Effector memory CD4-positive, alpha-beta T cell (primary cell): ENCODE measurements around the gene TTLL8.
A peak's percentile ranks its signal among the peaks of the same experiment; 100 is the strongest.
"Not testable (repeated sequence)": the region's sequence is repeated elsewhere in the genome, so short reads cannot be mapped to it uniquely, and the experiment has no call there.

Experiments
- DNase-seq, 3 donors: peaks; one replicate each; pipeline ENCODE4 v3.0.0-alpha.2; 2020
- H3K27ac ChIP-seq: 2 replicates; pipeline ENCODE4 v1.7.0; 2013; ENCODE audit warnings: mild to moderate bottlenecking, low read length, moderate library complexity; ENCODE audit not compliant: insufficient read depth, poor library complexity, severe bottlenecking
- H3K27me3 ChIP-seq: replicated peaks from 2 replicates; pipeline ENCODE4 v1.7.0; 2013; ENCODE audit warnings: mild to moderate bottlenecking, low read length; ENCODE audit not compliant: insufficient read depth, control insufficient read depth, poor library complexity, severe bottlenecking
- H3K36me3 ChIP-seq: 2 replicates; pipeline ENCODE4 v1.7.0; 2013; ENCODE audit warnings: mild to moderate bottlenecking, low read length, moderate library complexity; ENCODE audit not compliant: control insufficient read depth, insufficient read depth
- H3K4me1 ChIP-seq: 2 replicates; pipeline ENCODE4 v1.7.0; 2013; ENCODE audit warnings: low read length, mild to moderate bottlenecking; ENCODE audit not compliant: control insufficient read depth, insufficient read depth, poor library complexity, severe bottlenecking
- H3K4me3 ChIP-seq: 2 replicates; pipeline ENCODE4 v1.7.0; 2013; ENCODE audit warnings: low read length, low read depth, mild to moderate bottlenecking; ENCODE audit not compliant: insufficient read depth, poor library complexity, severe bottlenecking
- H3K9me3 ChIP-seq: 2 replicates; pipeline ENCODE4 v1.7.0; 2013; ENCODE audit warnings: mild to moderate bottlenecking, low read length, moderate library complexity; ENCODE audit not compliant: control insufficient read depth

TTLL8 gene

DNA sequence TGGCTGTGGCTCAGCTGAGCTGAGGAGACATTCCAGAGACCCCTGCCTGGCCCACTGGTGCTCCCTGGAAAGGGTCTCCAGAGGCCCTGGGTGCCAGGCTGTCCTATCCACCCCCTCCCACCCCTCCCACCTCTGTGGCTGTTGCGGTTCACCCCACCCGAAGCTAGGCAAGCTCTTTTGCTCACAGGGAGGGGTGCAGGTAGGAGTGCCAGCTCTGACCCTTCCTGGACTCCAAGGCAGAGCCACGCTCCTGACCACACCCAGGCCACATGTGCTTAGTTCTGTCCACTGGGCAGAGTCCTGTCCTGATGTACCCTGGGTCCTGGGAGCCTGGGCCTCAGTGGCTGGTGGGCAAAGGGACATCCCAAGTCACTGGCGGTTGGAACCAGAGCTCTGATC lies 62.0 kb downstream of the TTLL8 start:
- no peak overlapping the region for H3K27ac ChIP-seq
- no peaks in the 10 kb centered on the region for H3K9me3 ChIP-seq
- DNase-seq = no peak
- H3K27me3 ChIP-seq = no peaks in the 10 kb centered on the region
- H3K4me3 ChIP-seq = no peak overlapping the region
- peaks cover 4% of the 10 kb centered on the region for H3K4me1 ChIP-seq
- H3K36me3 ChIP-seq = no peaks in the 10 kb centered on the region

DNA sequence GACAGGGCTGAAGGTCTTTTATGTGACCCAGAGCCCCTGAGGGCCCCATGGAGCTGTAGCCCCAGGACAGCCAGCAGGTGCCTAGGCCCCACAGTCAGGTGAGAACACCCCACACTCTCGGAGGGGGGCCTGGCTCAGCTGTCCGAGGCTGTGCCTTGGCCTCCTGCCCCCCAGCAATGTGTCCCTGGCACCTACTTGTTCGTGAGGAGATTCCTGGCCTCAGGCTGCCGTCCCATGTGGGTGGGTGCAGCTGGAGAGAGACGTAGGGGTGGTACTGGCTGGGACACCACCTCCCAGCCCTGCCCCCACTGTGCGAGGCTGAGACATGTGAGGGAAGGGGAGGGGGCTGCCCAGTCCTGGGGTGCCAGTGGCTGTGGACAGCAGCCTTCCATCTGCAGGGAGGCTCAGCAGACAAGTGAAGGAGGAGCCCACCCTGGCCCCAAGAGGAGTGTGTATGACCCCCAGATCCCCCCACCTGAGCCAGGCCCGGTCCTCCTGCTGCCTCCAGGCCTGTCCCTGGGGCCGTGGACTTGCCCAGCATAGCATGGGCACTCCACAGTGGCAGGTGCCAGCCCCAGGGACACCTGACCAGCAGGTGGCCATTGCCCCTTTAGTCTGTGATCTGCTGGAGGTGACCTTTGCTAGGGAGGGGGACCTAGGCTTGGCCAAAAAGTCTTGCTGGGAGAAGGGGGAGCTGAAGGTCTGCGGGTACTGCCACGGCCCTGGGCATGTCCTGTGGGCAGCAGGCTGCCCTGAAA lies 62.6 kb downstream of the TTLL8 start:
- Histone ChIP-seq H3K9me3 (no peaks in the 10 kb centered on the region), H3K27ac (no peak overlapping the region), H3K27me3 (no peaks in the 10 kb centered on the region), H3K4me3 (no peak overlapping the region), H3K4me1 (peaks cover 4% of the 10 kb centered on the region), H3K36me3 (no peaks in the 10 kb centered on the region)
- DNase-seq = no peak

DNA sequence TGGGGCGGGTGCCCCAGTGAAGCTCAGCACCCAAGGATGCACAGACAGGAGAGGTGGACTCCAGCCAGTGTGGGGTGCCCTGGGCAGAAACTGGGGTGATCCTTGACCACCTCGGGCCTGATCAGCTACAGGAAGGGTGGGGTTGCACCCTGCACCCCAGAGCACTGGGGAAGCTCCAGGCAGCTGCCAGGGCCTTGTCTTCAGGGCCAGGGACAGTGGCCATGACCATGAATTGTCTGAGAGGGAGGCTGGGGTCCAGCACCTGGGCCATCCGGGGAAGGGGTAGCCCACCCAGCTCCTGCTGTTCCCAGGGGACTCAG lies 63.1 kb downstream of the TTLL8 start:
- no peaks in the 10 kb centered on the region for H3K27me3 ChIP-seq
- no peaks in the 10 kb centered on the region for H3K9me3 ChIP-seq
- no peak overlapping the region for H3K27ac ChIP-seq
- no peaks in the 10 kb centered on the region for H3K36me3 ChIP-seq
- no peak for DNase-seq
- peaks cover 4% of the 10 kb centered on the region for H3K4me1 ChIP-seq
- H3K4me3 ChIP-seq = no peak overlapping the region

DNA sequence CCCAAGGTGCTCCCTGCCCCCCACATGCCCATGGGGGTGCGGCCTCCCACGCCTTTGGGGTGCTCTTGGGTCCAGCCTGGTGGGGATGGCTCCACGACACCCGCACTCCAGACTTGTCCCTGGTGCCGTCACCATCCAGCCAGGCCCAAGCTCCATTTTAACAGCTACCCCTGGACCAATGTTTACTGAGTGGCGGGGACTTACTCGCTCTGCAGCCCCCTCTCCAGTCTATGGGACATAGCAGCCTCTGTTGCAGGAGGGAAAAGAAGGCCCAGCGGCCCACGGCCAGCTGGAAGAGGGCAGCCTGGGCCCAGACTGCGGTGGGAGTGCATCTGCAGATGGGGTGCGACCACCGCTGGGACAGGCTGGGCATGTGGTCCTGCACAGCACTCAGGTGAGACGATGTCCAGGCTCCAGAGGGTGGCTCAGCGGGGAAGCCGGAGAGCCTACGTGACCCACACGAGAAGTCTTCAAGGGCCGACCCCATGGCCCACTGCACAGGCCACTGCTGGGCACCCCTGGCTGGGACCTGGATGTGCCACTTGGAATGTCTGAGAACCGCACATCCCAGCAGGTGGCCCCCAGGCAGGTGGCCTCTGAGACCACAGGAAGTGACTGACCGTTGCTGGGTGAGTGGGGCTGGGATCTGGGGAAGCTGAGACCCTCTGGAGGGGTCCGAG lies 63.6 kb downstream of the TTLL8 start:
- Histone ChIP-seq H3K9me3 (no peaks in the 10 kb centered on the region), H3K4me1 (peaks cover 4% of the 10 kb centered on the region), H3K4me3 (no peak overlapping the region), H3K27ac (no peak overlapping the region), H3K27me3 (no peaks in the 10 kb centered on the region), H3K36me3 (no peaks in the 10 kb centered on the region)
- no peak for DNase-seq

DNA sequence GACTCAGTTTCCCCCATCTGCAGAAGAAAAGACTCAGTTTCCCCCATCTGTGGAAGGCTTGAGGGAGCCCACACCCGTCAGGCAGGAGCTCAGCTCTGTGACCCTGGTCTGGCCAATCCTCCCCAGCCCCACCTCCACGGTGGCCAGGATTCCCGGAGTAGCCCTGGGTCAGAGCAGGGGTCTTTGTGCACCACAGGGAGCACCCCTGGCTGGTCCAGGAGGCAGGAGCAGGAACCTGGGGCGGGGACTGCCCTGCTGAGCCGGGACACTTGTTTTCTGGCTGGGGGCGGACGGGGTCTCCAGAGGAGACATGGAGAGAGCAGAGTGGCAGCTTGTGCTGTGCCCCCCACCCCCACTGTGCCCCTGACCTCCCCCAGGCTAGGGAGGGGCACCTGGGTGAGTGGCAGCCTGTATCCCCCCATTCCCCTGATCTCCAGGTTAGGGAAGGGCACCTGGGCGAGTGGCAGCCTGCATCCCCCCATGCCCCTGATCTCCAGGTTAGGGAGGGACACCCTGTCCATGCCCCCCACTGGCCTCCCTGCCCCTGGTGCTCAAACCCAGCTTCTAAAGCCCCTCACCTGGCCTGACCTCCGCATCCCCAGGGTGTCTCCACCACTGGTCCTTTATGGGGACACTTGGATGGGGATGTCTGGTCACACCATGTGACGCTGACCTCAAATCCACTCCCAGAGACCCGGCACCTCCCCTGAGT lies 64.3 kb downstream of the TTLL8 start:
- Histone ChIP-seq H3K27ac (no peak overlapping the region), H3K36me3 (no peaks in the 10 kb centered on the region), H3K27me3 (no peaks in the 10 kb centered on the region), H3K9me3 (no peaks in the 10 kb centered on the region), H3K4me1 (peaks cover 4% of the 10 kb centered on the region), H3K4me3 (no peak overlapping the region)
- no peak for DNase-seq

DNA sequence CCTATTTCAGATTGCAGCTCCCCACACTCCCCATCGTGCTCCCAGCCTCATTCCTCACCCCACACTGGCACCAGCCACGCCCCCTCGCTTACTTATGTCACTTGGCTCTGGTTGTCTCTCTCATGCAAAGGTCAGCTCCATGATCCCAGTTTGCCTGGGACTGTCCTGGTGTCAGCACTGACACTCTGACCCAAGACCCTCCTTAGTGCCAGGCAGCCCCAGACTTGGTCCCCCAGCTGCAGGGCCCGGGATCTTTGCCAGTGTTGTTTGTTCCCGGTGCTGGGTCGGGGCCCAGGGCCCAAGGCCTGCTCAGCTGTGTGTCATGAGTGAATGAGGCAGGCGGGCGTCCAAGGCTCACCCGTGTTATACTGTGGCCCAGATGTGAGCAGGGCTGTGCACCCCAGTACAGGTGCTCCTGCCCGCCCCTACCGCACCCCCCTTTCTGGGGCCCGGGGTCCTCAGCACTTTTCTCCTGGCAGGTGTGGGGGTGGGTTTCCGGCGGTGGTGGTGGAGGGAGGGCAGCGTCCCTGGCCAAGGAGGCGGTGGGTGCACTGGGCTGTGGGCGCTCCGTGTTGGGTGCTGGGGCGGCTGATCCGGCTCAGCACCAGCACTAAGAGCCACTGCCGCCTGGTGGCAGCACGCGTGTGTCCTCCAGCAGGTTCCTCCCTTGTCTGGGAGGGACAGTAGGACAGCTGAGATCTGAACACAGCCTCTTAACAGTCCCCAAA lies 65.0 kb downstream of the TTLL8 start:
- no peak overlapping the region for H3K27ac ChIP-seq
- DNase-seq = peak in 1 of 3 donors; percentile 44
- peaks cover 4% of the 10 kb centered on the region for H3K4me1 ChIP-seq
- H3K4me3 ChIP-seq = no peak overlapping the region
- no peaks in the 10 kb centered on the region for H3K9me3 ChIP-seq
- no peaks in the 10 kb centered on the region for H3K36me3 ChIP-seq
- H3K27me3 ChIP-seq = no peaks in the 10 kb centered on the region

DNA sequence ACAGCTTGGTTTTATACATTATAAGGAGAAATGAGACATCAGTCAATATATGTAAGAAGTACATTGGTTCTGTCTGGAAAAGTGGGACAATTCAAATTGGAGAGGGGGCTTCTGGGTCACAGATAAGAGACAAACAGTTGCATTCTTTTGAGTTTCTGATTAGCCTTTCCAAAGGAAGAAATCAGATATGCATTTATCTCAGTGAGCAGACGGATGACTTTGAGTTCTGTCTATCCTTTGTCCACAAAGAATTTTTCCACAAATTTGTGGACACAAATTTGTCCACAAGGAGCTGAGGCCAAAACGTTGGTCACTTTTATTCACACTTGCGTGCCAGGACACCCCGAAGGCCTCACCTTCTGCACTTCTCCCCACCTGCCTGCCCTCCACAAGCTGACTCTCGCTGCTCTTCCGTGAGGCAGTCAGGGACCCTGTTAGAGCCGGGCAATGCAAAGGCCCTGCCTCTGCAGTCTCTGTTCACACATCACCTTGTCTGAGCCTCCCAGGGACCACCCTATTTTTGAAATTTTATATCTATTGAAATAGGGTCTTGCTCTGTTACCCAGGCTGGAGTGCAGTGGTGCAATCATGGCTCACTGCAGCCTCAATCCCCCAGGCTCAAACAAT lies 66.1 kb downstream of the TTLL8 start:
- DNase-seq = no peak
- no peak overlapping the region for H3K4me3 ChIP-seq
- no peaks in the 10 kb centered on the region for H3K36me3 ChIP-seq
- H3K27me3 ChIP-seq = no peaks in the 10 kb centered on the region
- peaks cover 4% of the 10 kb centered on the region for H3K4me1 ChIP-seq
- no peak overlapping the region for H3K27ac ChIP-seq
- no peaks in the 10 kb centered on the region for H3K9me3 ChIP-seq

DNA sequence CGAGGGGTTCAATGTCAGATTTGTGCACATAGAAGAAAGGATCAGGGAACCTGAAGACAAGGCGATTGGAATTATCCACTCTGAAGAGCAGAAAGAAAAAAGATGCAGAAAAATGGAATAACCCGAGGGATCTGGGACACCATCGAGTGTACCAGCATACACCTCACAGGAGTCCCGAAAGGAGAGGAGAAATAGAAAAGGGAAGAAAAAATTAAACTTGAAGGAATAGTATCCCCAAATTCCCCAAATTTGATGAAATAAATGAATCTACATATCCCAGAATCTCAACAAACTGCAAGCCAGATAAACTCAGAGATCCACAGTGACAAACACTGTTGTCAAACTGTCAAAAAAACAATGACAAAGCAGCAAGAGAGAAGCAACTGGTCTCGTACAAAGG lies 66.9 kb downstream of the TTLL8 start:
- DNase-seq = no peak
- Histone ChIP-seq H3K9me3 (peaks cover 3% of the 10 kb centered on the region), H3K4me3 (no peak overlapping the region), H3K36me3 (no peaks in the 10 kb centered on the region), H3K27ac (no peak overlapping the region), H3K27me3 (no peaks in the 10 kb centered on the region), H3K4me1 (peaks cover 4% of the 10 kb centered on the region)

DNA sequence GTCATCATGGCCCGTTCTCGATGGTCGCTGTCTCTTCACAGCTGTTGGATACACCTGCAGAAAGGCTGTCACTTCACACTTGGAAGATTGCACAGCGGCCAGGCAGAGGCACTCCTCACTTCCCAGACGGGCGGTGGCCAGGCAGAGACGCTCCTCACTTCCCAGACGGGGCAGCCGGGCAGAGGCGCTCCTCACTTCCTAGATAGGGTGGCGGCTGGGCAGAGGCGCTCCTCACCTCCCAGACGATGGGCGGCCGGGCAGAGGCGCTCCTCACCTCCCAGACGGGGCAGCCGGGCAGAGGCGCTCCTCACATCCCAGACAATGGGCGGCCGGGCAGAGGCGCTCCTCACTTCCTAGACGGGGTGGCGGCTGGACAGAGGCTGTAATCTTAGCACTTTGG lies 68.3 kb downstream of the TTLL8 start:
- H3K36me3 ChIP-seq, H3K27me3 ChIP-seq, H3K4me3 ChIP-seq, DNase-seq, H3K27ac ChIP-seq, H3K4me1 ChIP-seq, H3K9me3 ChIP-seq: not testable (repeated sequence)
